Measurements from ENCODE around the gene KLHL11.

DNA sequence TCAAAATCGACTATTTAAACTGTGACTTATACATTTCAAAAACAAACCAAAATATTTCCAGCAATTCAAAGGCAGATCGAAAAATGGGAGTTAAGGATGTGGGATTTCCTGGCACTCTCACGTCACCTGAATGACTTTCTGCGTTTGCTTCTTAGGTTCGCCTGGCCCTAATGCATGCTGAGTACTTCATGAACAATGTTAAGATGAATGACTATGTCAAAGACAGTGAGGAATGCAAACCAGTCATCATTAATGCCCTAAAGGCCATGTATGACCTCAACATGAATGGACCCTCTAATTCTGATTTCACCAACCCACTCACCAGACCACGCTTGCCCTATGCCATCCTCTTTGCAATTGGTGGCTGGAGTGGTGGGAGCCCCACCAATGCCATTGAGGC lies 20.3 kb downstream of the KLHL11 start:
- TF ChIP-seq POLR2A (IDR thresholded peaks at IDR 0.05; ENCODE audit: low read length) (no peak), GATA1 (IDR thresholded peaks at IDR 0.05; ENCODE audit: low read depth, low read length) (no peak)
